A549 (cell line): ENCODE data around the gene MAP1LC3A. TPM values are rescaled to one million over a fixed set of nuclear protein-coding genes. Genes with fewer than 3 reads are reported as not detected.

Experiments used
- ATAC-seq, 2 experiments: fragments of 200-7000 bp in 1 of 2; fragments of >200 bp in 1 of 2; cut with Nextera tagmentation in 1 of 2; cut with Tn5 transposase in 1 of 2; 3 replicates each; pipeline versions ENCODE4 v1.8.0 to v1.9.1; 2018 to 2020; ENCODE audit warnings: mild to moderate bottlenecking in 1 of 2, moderate library complexity in 1 of 2
- CTCF ChIA-PET: fragments of 300-600 bp; sonication (Branson Sonifier 250); formaldehyde crosslinking; extraction: SDS; loops from one replicate; lab custom pipeline; 2021; ENCODE audit warnings: antibody characterized with exemption, inconsistent platforms; lab: Yijun Ruan, JAX
- POLR2A ChIA-PET: fragments of 350-600 bp; formaldehyde crosslinking; extraction: SDS; loops from one replicate; lab custom pipeline; 2021; ENCODE audit warnings: antibody characterized with exemption, inconsistent platforms; lab: Yijun Ruan, JAX
- DNase-seq, 2 experiments: peaks; one replicate each; pipeline versions ENCODE4 v3.0.0 to v3.0.0-alpha.2; 2011 to 2016; ENCODE audit warnings: low read depth in 1 of 2, low spot score in 1 of 2
- FAIRE-seq: peaks from 2 replicates; lab custom pipeline; 2011; peaks lifted over from hg19 to GRCh38; lab: Jason Lieb, UNC
- H3K27ac ChIP-seq, 2 experiments: fragments of >200 bp; sonication (Bioruptor Twin); formaldehyde crosslinking; 3 replicates each; pipeline ENCODE4 v1.5.1; 2016 to 2017
- H3K4me1 ChIP-seq: fragments of >200 bp; sonication (Bioruptor Twin); formaldehyde crosslinking; 3 replicates; pipeline ENCODE4 v1.6.1; 2016
- H3K4me2 ChIP-seq: fragments of >200 bp; sonication (Bioruptor Twin); formaldehyde crosslinking; 3 replicates; pipeline ENCODE4 v1.6.1; 2016
- H3K4me3 ChIP-seq: fragments of >200 bp; sonication (Bioruptor Twin); formaldehyde crosslinking; 3 replicates; pipeline ENCODE4 v1.5.1; 2016
- H3K9me3 ChIP-seq: fragments of >200 bp; sonication (Bioruptor Twin); formaldehyde crosslinking; 3 replicates; pipeline ENCODE4 v1.6.1; 2016
- BHLHE40 ChIP-seq: IDR thresholded peaks from 2 replicates; pipeline ENCODE4 v1.6.1; 2012; ENCODE audit warnings: low read depth, low read length, inconsistent platforms
- CEBPB ChIP-seq, 2 experiments: fragments of >200 bp in 1 of 2; sonication (Bioruptor Twin) in 1 of 2; formaldehyde crosslinking in 1 of 2; IDR thresholded peaks; 2 replicates each; pipeline ENCODE4 v1.6.1; 2012 to 2016
- EP300 ChIP-seq, 2 experiments: fragments of >200 bp; sonication (Bioruptor Twin); formaldehyde crosslinking; IDR thresholded peaks; 2 replicates in 1 of 2; 3 replicates in 1 of 2; pipeline ENCODE4 v1.6.1; 2016 to 2017
- GATA3 ChIP-seq: IDR thresholded peaks from 2 replicates; pipeline ENCODE4 v1.6.1; 2012; ENCODE audit warnings: borderline replicate concordance
- HDAC2 ChIP-seq: fragments of 200-600 bp; sonication (generic); IDR thresholded peaks from 2 replicates; pipeline ENCODE4 v1.6.1; 2016
- HEYL ChIP-seq: fragments of 250-450 bp; sonication (Bioruptor Pico); IDR thresholded peaks from 2 replicates; pipeline ENCODE4 v1.8.0; 2021; ENCODE audit warnings: mild to moderate bottlenecking, moderate library complexity
- HOXB13 ChIP-seq: fragments of 250-450 bp; sonication (Bioruptor Pico); IDR thresholded peaks from 2 replicates; pipeline ENCODE4 v1.5.0; 2020; ENCODE audit warnings: low read depth, mild to moderate bottlenecking, moderate library complexity
- HOXB5 ChIP-seq: fragments of 250-450 bp; sonication (Bioruptor Pico); IDR thresholded peaks from 2 replicates; pipeline ENCODE4 v1.5.0; 2020; ENCODE audit warnings: mild to moderate bottlenecking, moderate library complexity
- JUN ChIP-seq, 2 experiments: fragments of >200 bp; sonication (Bioruptor Twin); formaldehyde crosslinking; IDR thresholded peaks; 2 replicates in 1 of 2; 3 replicates in 1 of 2; pipeline ENCODE4 v1.6.1; 2016 to 2017
- JUNB ChIP-seq: fragments of >200 bp; sonication (Bioruptor Twin); formaldehyde crosslinking; IDR thresholded peaks from 2 replicates; pipeline ENCODE4 v1.6.1; 2016
- KDM1A ChIP-seq: fragments of 200-600 bp; sonication (generic); IDR thresholded peaks from 2 replicates; pipeline ENCODE4 v1.6.1; 2016; ENCODE audit warnings: low read depth, mild to moderate bottlenecking
- KDM5A ChIP-seq: fragments of 200-600 bp; sonication (generic); IDR thresholded peaks from 2 replicates; pipeline ENCODE4 v1.6.1; 2016; ENCODE audit warnings: antibody characterized with exemption, mild to moderate bottlenecking
- MAFK ChIP-seq: fragments of 450-650 bp; IDR thresholded peaks from 2 replicates; pipeline ENCODE4 v1.6.1; 2014; ENCODE audit not compliant: partially characterized antibody
- MAZ ChIP-seq: fragments of 150-350 bp; IDR thresholded peaks from 2 replicates; pipeline ENCODE4 v1.6.1; 2014; ENCODE audit warnings: antibody characterized with exemption, low read depth, low read length, borderline replicate concordance
- NPAS2 ChIP-seq: fragments of 250-450 bp; sonication (Bioruptor Pico); IDR thresholded peaks from 2 replicates; pipeline ENCODE4 v1.8.0; 2022; ENCODE audit warnings: mild to moderate bottlenecking, moderate library complexity, borderline replicate concordance
- RAD21 ChIP-seq, 2 experiments: fragments of >200 bp in 1 of 2; sonication (Bioruptor Twin) in 1 of 2; formaldehyde crosslinking in 1 of 2; IDR thresholded peaks in 1 of 2; conservative IDR thresholded peaks in 1 of 2; 2 replicates in 1 of 2; 3 replicates in 1 of 2; pipeline ENCODE4 v1.6.1; 2012 to 2018; ENCODE audit warnings: inconsistent platforms in 1 of 2
- RNF2 ChIP-seq: fragments of 200-600 bp; sonication (generic); IDR thresholded peaks from 2 replicates; pipeline ENCODE4 v1.6.1; 2016; ENCODE audit warnings: low read depth, mild to moderate bottlenecking, antibody characterized with exemption, moderate library complexity, borderline replicate concordance
- SMC3 ChIP-seq: fragments of >200 bp; sonication (Bioruptor Twin); formaldehyde crosslinking; IDR thresholded peaks from 3 replicates; pipeline ENCODE4 v1.6.1; 2018; ENCODE audit warnings: inconsistent platforms
- TFCP2L1 ChIP-seq: fragments of 250-450 bp; sonication (Bioruptor Pico); IDR thresholded peaks from 2 replicates; pipeline ENCODE4 v1.5.0; 2021; ENCODE audit warnings: mild to moderate bottlenecking
- ZFP36 ChIP-seq: fragments of 450-650 bp; IDR thresholded peaks from 2 replicates; pipeline ENCODE4 v1.6.1; 2014; ENCODE audit warnings: borderline replicate concordance; ENCODE audit not compliant: partially characterized antibody
- ZNF302 ChIP-seq: fragments of 250-450 bp; sonication (Bioruptor Pico); IDR thresholded peaks from 2 replicates; pipeline ENCODE4 v1.9.0; 2021; ENCODE audit warnings: inconsistent platforms, mild to moderate bottlenecking, moderate library complexity
- ZSCAN20 ChIP-seq: fragments of 250-450 bp; sonication (Bioruptor Pico); IDR thresholded peaks from 2 replicates; pipeline ENCODE4 v1.8.0; 2022; ENCODE audit warnings: mild to moderate bottlenecking, moderate library complexity
- WGBS: methylation state at CpG from one replicate; pipeline ENCODE4 v1.1.6; 2017; ENCODE audit errors: missing lambda C conversion rate; 5-methylcytosine and 5-hydroxymethylcytosine counted together
- polyA plus RNA-seq, 4 experiments: library from polyadenylated mRNA; depleted of rRNA in 3 of 4; stranded (reverse); fragments of >200 nt; fragmentation: RNase III in 1 of 4; extraction: RNeasy Plus Mini Kit Qiagen cat#74134 plus additional on column Dnase treatment in 1 of 4; gene quantifications; 2 replicates in 3 of 4; 3 replicates in 1 of 4; pipeline ENCODE4 v1.2.3, GENCODE V29; 2011 to 2017
- TF ChIP-seq, protein P1 (sequence below): fragments of 150-350 bp; IDR thresholded peaks from 2 replicates; pipeline ENCODE4 v1.6.1; 2014; ENCODE audit warnings: low read depth, mild to moderate bottlenecking, low read length
- TF ChIP-seq, protein P2 (sequence below): IDR thresholded peaks from 2 replicates; pipeline ENCODE4 v1.6.1; 2012
- TF ChIP-seq, protein P3 (sequence below): IDR thresholded peaks from 2 replicates; pipeline ENCODE4 v1.6.1; 2012
- TF ChIP-seq, protein P4 (sequence below): fragments of 250-450 bp; sonication (Bioruptor Pico); IDR thresholded peaks from 2 replicates; pipeline ENCODE4 v1.5.0; 2021; ENCODE audit warnings: mild to moderate bottlenecking, moderate library complexity, borderline replicate concordance
- TF ChIP-seq, protein P5 (sequence below): IDR thresholded peaks from 2 replicates; pipeline ENCODE4 v1.6.1; 2012; ENCODE audit warnings: low read depth, borderline replicate concordance

The MAP1LC3A gene
- polyA plus RNA-seq, 2 of the 4 experiments (the other 2 are of a cell fraction): 4.3 to 15.7 TPM

DNA sequence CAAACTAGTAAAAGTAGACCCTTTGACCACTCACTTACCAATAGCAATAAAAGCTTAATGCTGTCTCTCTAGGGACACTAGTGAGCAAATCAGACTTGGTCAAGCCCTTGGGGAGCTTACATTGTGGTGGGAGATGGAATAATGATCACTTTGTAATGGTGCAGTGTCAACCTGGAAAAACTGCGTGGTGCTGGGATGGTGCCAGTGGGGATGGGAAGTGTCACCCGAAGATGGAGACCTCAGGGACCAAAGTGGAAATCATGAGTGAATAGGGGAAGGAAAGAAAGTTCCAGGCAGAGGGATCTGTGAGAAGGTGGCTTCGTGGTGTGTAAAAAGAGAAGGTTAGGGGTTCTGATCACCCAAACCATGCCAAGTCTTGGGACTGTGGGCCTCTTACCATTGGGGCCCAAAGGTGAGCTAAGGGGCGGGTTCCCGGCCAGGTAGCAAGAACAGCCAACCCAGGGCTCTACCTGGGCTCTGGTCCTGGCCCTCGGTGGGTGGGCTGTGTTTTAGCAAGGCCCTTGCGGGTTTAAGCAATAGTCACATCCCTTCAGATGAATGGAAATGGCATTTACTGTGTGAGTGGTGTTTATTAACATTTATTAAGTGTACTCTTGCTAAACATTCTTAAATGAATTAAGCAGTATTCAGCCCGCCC lies 26.8 kb upstream of the MAP1LC3A start:
- ATAC-seq (no peak), FAIRE-seq (no peak), DNase-seq (no peak)
- ChIA-PET POLR2A (no interaction called here), CTCF (interaction anchor here (1.0 to 3.6 kb wide), 5 partner anchors 7 to 220 kb away, joined by 3 to 35 read pairs (median 7); no protein-coding TSS in a partner anchor)
- Histone ChIP-seq H3K4me2 (no peak overlapping the region), H3K4me1 (peaks cover 16% of the 10 kb centered on the region), H3K9me3 (no peaks in the 10 kb centered on the region), H3K27ac (no peak overlapping the region), H3K4me3 (no peak overlapping the region)
- TF ChIP-seq HOXB13 (no peak), HEYL (CRISPR knock-in tag) (no peak), GATA3 (no peak)
- TF ChIP-seq, protein P1, sequence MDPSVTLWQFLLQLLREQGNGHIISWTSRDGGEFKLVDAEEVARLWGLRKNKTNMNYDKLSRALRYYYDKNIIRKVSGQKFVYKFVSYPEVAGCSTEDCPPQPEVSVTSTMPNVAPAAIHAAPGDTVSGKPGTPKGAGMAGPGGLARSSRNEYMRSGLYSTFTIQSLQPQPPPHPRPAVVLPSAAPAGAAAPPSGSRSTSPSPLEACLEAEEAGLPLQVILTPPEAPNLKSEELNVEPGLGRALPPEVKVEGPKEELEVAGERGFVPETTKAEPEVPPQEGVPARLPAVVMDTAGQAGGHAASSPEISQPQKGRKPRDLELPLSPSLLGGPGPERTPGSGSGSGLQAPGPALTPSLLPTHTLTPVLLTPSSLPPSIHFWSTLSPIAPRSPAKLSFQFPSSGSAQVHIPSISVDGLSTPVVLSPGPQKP: no peak
- WGBS: 93% methylated on average over 8 of the region's 8 CpGs

DNA sequence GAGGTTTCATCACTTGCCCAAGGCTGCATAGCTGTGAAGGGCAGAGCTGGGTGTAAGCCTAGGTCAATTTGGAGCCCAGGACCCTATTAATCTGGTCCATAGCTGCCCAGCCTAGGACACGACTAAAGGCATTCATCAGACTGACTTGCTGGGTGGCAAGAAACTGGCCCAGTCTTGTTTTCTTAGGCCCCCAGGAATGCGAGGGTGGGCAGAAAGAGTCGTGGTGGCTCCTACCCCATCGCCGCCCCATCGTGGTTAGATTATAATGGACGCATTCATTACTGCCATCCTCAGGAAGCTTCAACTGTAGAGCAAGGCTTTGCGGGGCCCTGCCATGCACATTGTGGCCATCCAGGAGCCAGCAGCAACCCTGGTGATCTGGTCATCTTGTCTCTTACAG lies 26.2 kb upstream of the MAP1LC3A start:
- ATAC-seq: no peak
- no peak for FAIRE-seq
- peaks cover 10% of the 10 kb centered on the region; the same call in 2 of the 3 replicates for H3K4me1 ChIP-seq
- no peak overlapping the region for H3K4me2 ChIP-seq
- WGBS: 96% methylated on average over 8 of the region's 8 CpGs
- H3K9me3 ChIP-seq: no peaks in the 10 kb centered on the region
- no peak for DNase-seq
- H3K4me3 ChIP-seq: no peak overlapping the region
- TF ChIP-seq MAFK (no peak), GATA3 (no peak), HEYL (CRISPR knock-in tag) (no peak), HDAC2 (no peak), JUNB (no peak), JUN (IDR thresholded peaks at IDR 0.05) (no peak), MAZ (no peak), ZFP36 (no peak), SMC3 (no peak)
- TF ChIP-seq, protein P1: no peak
- TF ChIP-seq, protein P2, sequence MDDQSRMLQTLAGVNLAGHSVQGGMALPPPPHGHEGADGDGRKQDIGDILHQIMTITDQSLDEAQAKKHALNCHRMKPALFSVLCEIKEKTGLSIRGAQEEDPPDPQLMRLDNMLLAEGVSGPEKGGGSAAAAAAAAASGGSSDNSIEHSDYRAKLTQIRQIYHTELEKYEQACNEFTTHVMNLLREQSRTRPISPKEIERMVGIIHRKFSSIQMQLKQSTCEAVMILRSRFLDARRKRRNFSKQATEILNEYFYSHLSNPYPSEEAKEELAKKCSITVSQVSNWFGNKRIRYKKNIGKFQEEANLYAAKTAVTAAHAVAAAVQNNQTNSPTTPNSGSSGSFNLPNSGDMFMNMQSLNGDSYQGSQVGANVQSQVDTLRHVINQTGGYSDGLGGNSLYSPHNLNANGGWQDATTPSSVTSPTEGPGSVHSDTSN: no peak
- no peak overlapping the region for H3K27ac ChIP-seq
- CTCF ChIA-PET: interaction anchor here (1.5 to 3.6 kb wide), 4 partner anchors 7 to 220 kb away, joined by 7 to 35 read pairs (median 18); no protein-coding TSS in a partner anchor
- POLR2A ChIA-PET: no interaction called here

DNA sequence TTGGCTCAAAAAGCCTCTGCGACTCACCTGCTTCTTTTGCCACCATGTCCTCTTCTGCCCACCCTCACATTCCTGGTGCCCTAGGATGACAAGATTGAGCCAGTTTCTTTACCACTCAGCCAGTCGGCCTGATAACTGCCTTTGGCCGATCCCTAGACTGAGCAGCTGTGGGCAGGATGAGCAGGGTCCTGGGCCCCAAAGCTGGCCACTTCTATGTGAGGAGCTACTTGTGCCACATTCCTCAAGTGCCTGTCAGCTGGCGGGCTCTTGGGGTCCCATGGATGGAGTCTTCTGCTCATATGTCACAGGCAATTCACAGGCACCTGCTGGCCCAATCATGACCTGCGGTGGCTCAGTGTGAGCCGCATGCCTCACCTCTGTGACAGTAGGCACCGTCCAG lies 25.8 kb upstream of the MAP1LC3A start:
- ChIA-PET POLR2A (no interaction called here), CTCF (interaction anchor here (3.2 kb wide), 2 partner anchors 10 to 221 kb away, joined by 13 to 23 read pairs; no protein-coding TSS in a partner anchor)
- FAIRE-seq (no peak), ATAC-seq (no peak), DNase-seq (no peak)
- Histone ChIP-seq H3K9me3 (no peaks in the 10 kb centered on the region), H3K27ac (no peak overlapping the region), H3K4me1 (peaks cover 6% of the 10 kb centered on the region; the same call in 2 of the 3 replicates), H3K4me2 (no peak overlapping the region), H3K4me3 (no peak overlapping the region)
- WGBS: 97% methylated on average over 6 of the region's 7 CpGs
- TF ChIP-seq JUNB (no peak), ZNF302 (no peak), ZSCAN20 (CRISPR knock-in tag) (no peak), RAD21 (conservative IDR thresholded peaks at IDR 0.05 in 1 of 2, IDR thresholded peaks at IDR 0.05 in 1 of 2) (no peak), RNF2 (no peak), CEBPB (IDR thresholded peaks at IDR 0.05) (no peak), BHLHE40 (no peak), NPAS2 (CRISPR knock-in tag) (no peak), KDM1A (no peak), EP300 (IDR thresholded peaks at IDR 0.05) (no peak), HOXB5 (CRISPR knock-in tag) (no peak), KDM5A (no peak), TFCP2L1 (no peak)
- TF ChIP-seq, protein P3, sequence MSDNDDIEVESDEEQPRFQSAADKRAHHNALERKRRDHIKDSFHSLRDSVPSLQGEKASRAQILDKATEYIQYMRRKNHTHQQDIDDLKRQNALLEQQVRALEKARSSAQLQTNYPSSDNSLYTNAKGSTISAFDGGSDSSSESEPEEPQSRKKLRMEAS: no peak
- TF ChIP-seq, protein P4, sequence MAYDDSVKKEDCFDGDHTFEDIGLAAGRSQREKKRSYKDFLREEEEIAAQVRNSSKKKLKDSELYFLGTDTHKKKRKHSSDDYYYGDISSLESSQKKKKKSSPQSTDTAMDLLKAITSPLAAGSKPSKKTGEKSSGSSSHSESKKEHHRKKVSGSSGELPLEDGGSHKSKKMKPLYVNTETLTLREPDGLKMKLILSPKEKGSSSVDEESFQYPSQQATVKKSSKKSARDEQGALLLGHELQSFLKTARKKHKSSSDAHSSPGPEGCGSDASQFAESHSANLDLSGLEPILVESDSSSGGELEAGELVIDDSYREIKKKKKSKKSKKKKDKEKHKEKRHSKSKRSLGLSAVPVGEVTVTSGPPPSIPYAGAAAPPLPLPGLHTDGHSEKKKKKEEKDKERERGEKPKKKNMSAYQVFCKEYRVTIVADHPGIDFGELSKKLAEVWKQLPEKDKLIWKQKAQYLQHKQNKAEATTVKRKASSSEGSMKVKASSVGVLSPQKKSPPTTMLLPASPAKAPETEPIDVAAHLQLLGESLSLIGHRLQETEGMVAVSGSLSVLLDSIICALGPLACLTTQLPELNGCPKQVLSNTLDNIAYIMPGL: no peak
- TF ChIP-seq, protein P5, sequence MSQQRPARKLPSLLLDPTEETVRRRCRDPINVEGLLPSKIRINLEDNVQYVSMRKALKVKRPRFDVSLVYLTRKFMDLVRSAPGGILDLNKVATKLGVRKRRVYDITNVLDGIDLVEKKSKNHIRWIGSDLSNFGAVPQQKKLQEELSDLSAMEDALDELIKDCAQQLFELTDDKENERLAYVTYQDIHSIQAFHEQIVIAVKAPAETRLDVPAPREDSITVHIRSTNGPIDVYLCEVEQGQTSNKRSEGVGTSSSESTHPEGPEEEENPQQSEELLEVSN: no peak
- TF ChIP-seq, protein P2: no peak
